ENCODE results near the gene C1orf159. TPM values are rescaled to one million over a fixed set of nuclear protein-coding genes. Genes with fewer than 3 reads are reported as not detected.

Gene C1orf159
- total and polyA plus RNA-seq, 2 donors (not counting 1 experiment from before 2014, with no cell fraction given): 2.6 to 3.3 TPM

GRCh38 chr1:1051127-1051810 lies 64.6 kb downstream of the C1orf159 start:
- no peak overlapping the region for H3K9ac ChIP-seq (ENCODE audit: insufficient read depth, low read length)
- no peaks in the 10 kb centered on the region for H3K9me3 ChIP-seq (ENCODE audit: control insufficient read depth, insufficient read depth, low read depth, low read length)
- no peaks in the 10 kb centered on the region for H4K20me1 ChIP-seq (ENCODE audit: control insufficient read depth, extremely low read depth, insufficient read depth, low read length)
- H2AFZ ChIP-seq (ENCODE audit: low read length): no peak overlapping the region
- TF ChIP-seq EZH2 (IDR thresholded peaks at IDR 0.05; ENCODE audit: low read length, missing control alignments) (no peak), CTCF (conservative IDR thresholded peaks at IDR 0.05 in 1 of 2, IDR thresholded peaks at IDR 0.05 in 1 of 2; ENCODE audit: low read depth in 1 of 2, low read length in 2 of 2) (no peak)
- peaks cover 4% of the 10 kb centered on the region for H3K36me3 ChIP-seq (ENCODE audit: control insufficient read depth, insufficient read depth, low read length)
- no peak overlapping the region for H3K4me2 ChIP-seq (ENCODE audit: extremely low read depth, insufficient read depth, low read length)
- no peak overlapping the region for H3K4me3 ChIP-seq (replicated peaks in 1 of 4; ENCODE audit: control extremely low read depth in 1 of 4, insufficient read depth in 1 of 4, low read depth in 3 of 4, low read length in 4 of 4)
- DNase-seq (ENCODE audit: low read depth in 2 of 2): no peak
- H3K27ac ChIP-seq (ENCODE audit: insufficient read depth, low read length): no peak overlapping the region
- no peaks in the 10 kb centered on the region for H3K27me3 ChIP-seq (ENCODE audit: control insufficient read depth, insufficient read depth, low read length)
- H3K79me2 ChIP-seq (ENCODE audit: control insufficient read depth, insufficient read depth, low read length): no peaks in the 10 kb centered on the region
- no peaks in the 10 kb centered on the region for H3K4me1 ChIP-seq (ENCODE audit: control insufficient read depth, extremely low read depth, insufficient read depth, low read length)

GRCh38 chr1:1050577-1051052 lies 65.3 kb downstream of the C1orf159 start:
- H3K27me3 ChIP-seq (ENCODE audit: control insufficient read depth, insufficient read depth, low read length): no peaks in the 10 kb centered on the region
- no peaks in the 10 kb centered on the region for H3K4me1 ChIP-seq (ENCODE audit: control insufficient read depth, extremely low read depth, insufficient read depth, low read length)
- no peak overlapping the region for H3K4me2 ChIP-seq (ENCODE audit: extremely low read depth, insufficient read depth, low read length)
- H3K9ac ChIP-seq (ENCODE audit: insufficient read depth, low read length): no peak overlapping the region
- H3K9me3 ChIP-seq (ENCODE audit: control insufficient read depth, insufficient read depth, low read depth, low read length): no peaks in the 10 kb centered on the region
- no peak overlapping the region for H2AFZ ChIP-seq (ENCODE audit: low read length)
- no peak overlapping the region for H3K27ac ChIP-seq (ENCODE audit: insufficient read depth, low read length)
- TF ChIP-seq CTCF (conservative IDR thresholded peaks at IDR 0.05 in 1 of 2, IDR thresholded peaks at IDR 0.05 in 1 of 2; ENCODE audit: low read depth in 1 of 2, low read length in 2 of 2) (no peak), EZH2 (IDR thresholded peaks at IDR 0.05; ENCODE audit: low read length, missing control alignments) (no peak)
- no peak overlapping the region for H3K4me3 ChIP-seq (replicated peaks in 1 of 4; ENCODE audit: control extremely low read depth in 1 of 4, insufficient read depth in 1 of 4, low read depth in 3 of 4, low read length in 4 of 4)
- no peaks in the 10 kb centered on the region for H3K79me2 ChIP-seq (ENCODE audit: control insufficient read depth, insufficient read depth, low read length)
- no peak for DNase-seq (ENCODE audit: low read depth in 2 of 2)
- H3K36me3 ChIP-seq (ENCODE audit: control insufficient read depth, insufficient read depth, low read length): peaks cover 7% of the 10 kb centered on the region
- H4K20me1 ChIP-seq (ENCODE audit: control insufficient read depth, extremely low read depth, insufficient read depth, low read length): no peaks in the 10 kb centered on the region

- Histone ChIP-seq H3K4me1 (ENCODE audit: control insufficient read depth, extremely low read depth, insufficient read depth, low read length) (no peaks in the 10 kb centered on the region), H3K9ac (ENCODE audit: insufficient read depth, low read length) (no peak overlapping the region), H3K36me3 (ENCODE audit: control insufficient read depth, insufficient read depth, low read length) (peaks cover 7% of the 10 kb centered on the region), H3K27me3 (ENCODE audit: control insufficient read depth, insufficient read depth, low read length) (no peaks in the 10 kb centered on the region), H3K79me2 (ENCODE audit: control insufficient read depth, insufficient read depth, low read length) (no peaks in the 10 kb centered on the region), H4K20me1 (ENCODE audit: control insufficient read depth, extremely low read depth, insufficient read depth, low read length) (no peaks in the 10 kb centered on the region), H2AFZ (ENCODE audit: low read length) (no peak overlapping the region), H3K4me2 (ENCODE audit: extremely low read depth, insufficient read depth, low read length) (no peak overlapping the region), H3K27ac (ENCODE audit: insufficient read depth, low read length) (no peak overlapping the region), H3K4me3 (replicated peaks in 1 of 4; ENCODE audit: control extremely low read depth in 1 of 4, insufficient read depth in 1 of 4, low read depth in 3 of 4, low read length in 4 of 4) (no peak overlapping the region), H3K9me3 (ENCODE audit: control insufficient read depth, insufficient read depth, low read depth, low read length) (no peaks in the 10 kb centered on the region)
- DNase-seq (ENCODE audit: low read depth in 2 of 2): no peak
- no peak for TF ChIP-seq CTCF (conservative IDR thresholded peaks at IDR 0.05 in 1 of 2, IDR thresholded peaks at IDR 0.05 in 1 of 2; ENCODE audit: low read depth in 1 of 2, low read length in 2 of 2)
- no peak for TF ChIP-seq EZH2 (IDR thresholded peaks at IDR 0.05; ENCODE audit: low read length, missing control alignments)
These were observed 66.3 kb downstream of the C1orf159 start for GRCh38 chr1:1049318-1050165.
